Tibial nerve (tissue), 4 donors: ENCODE data around the gene PRPSAP2.

Experiments used
- EP300 ChIP-seq, 2 donors: sonication (generic); formaldehyde crosslinking; IDR thresholded peaks; one replicate each; pipeline ENCODE4 v1.6.1; 2017; ENCODE audit warnings: antibody characterized with exemption in 2 of 2, mild to moderate bottlenecking in 1 of 2
- TF ChIP-seq, protein P1 (sequence below), 5 experiments: fragments of 200-600 bp in 3 of 5; fragments of 450-650 bp in 2 of 5; sonication (generic) in 3 of 5; IDR thresholded peaks; one replicate each; pipeline ENCODE4 v1.5.1; 2016 to 2019; ENCODE audit warnings: antibody characterized with exemption in 5 of 5, mild to moderate bottlenecking in 3 of 5, moderate library complexity in 2 of 5

DNA sequence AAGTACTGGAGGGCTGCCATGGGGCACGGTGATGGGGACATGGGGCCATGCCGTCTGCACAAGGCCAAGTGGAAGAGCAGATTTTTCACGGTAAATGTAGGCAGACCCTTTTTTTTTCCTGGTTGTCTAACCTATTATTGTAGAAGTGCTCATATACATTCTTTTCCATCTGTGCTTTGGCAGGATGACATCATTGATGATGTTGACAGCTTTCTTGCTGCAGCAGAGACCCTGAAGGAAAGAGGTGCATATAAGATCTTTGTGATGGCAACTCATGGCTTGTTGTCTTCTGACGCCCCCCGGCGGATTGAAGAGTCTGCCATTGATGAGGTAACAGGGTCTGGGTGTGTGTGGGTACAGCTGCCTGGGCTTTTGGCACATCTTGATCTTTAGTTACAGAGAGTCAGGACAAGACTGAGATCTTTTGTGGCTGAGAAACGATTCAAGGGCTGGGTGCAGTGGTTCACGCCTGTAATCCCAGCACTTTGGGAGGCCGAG is 70.7 kb downstream of the PRPSAP2 start:
- TF ChIP-seq EP300 (IDR thresholded peaks at IDR 0.05), result no peak
- TF ChIP-seq, protein P1, sequence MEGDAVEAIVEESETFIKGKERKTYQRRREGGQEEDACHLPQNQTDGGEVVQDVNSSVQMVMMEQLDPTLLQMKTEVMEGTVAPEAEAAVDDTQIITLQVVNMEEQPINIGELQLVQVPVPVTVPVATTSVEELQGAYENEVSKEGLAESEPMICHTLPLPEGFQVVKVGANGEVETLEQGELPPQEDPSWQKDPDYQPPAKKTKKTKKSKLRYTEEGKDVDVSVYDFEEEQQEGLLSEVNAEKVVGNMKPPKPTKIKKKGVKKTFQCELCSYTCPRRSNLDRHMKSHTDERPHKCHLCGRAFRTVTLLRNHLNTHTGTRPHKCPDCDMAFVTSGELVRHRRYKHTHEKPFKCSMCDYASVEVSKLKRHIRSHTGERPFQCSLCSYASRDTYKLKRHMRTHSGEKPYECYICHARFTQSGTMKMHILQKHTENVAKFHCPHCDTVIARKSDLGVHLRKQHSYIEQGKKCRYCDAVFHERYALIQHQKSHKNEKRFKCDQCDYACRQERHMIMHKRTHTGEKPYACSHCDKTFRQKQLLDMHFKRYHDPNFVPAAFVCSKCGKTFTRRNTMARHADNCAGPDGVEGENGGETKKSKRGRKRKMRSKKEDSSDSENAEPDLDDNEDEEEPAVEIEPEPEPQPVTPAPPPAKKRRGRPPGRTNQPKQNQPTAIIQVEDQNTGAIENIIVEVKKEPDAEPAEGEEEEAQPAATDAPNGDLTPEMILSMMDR (IDR thresholded peaks at IDR 0.05), result no peak
